NCI-H524 treated with DMSO at 0.1 percent for 48 hours (cell line): ENCODE measurements around the gene TPO.

Experiments used
- DNase-seq: peaks from one replicate; lab custom pipeline; 2025; lab: John Stamatoyannopoulos, UW

TPO gene

GRCh38 chr2:1521878-1522830, 108.9 kb downstream of the TPO start:
- DNase-seq: no peak

- DNase-seq: no peak
Observed at GRCh38 chr2:1527153-1527992, 114.1 kb downstream of the TPO start.

DNA sequence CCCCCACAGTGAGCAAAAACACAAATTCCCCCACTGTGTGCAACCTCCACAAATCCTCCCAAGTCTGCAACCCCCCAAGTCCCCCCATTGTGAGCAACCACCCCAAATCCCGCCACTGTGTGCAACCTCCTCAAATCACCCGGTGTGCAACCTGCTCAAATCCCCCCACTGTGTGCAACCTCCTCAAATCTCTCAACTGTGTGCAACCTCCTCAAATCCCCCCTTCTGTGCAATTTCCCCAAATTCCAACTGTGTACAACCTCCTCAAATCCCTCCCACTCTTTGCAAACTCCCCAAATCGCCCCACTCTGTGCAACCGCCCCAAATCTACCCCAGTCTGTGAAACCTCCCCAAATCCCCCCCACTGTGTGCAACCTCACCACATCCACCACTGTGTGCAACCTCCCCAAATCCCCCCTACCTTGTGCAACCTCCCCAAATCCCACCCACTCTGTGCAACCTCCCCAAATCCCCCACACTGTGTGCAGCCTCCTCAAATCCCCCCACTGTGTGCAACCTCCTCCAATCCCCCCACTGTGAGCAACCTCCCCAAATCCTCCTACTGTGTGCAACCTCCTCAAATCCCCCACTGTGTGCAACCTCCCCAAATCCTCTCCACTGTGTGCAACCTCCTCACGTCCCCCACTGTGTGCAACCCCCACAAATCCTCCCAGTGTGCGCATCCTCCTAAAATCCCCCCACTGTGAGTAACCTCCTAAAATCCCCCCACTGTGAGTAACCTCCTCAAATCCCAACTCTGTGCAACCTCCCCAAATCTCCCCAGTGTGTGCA, 115.2 kb downstream of the TPO start:
- DNase-seq: no peak

DNA sequence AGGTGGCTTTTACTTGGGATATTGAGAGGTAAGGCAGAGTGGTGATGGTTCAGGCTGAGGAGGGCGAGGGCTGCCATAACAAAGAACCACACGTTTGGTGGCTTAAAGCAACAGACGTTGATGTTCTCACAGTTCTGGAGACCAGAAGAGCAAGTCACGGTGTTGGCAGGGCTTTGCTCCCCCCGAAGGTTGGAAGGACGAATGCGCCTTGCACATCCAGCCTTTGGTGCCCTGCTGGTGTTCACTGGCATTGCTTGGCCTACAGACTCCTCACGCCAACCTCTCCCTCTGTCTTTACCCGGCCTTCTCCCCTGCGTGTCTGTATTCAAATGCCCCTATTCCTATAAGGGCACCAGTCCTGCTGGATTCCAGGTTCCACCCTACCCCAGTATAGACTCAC, 125.4 kb downstream of the TPO start:
- DNase-seq: no peak

GRCh38 chr2:1539441-1539840, 126.2 kb downstream of the TPO start:
- no peak for DNase-seq

GRCh38 chr2:1539973-1540372, 126.7 kb downstream of the TPO start:
- no peak for DNase-seq

GRCh38 chr2:1540481-1540880, 127.2 kb downstream of the TPO start:
- no peak for DNase-seq

DNA sequence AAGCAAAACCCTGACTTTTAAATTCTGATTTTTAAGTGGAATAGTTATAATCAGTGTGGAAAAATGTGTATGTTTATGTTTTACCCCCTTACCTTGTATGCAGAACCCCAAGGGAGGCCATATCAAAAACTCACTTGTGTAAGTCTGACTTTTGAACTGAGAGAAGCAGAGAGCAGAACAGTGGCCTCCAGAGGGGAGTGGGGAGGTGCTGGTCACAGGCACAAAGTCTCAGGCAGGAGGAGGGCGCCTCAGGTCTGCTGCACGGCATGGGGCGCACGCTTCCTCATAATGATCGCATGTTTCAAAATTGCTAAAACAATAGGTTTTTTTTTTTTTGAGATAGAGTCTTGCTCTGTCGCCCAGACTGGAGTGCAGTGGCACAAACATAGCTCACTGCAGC, 127.8 kb downstream of the TPO start:
- no peak for DNase-seq

DNA sequence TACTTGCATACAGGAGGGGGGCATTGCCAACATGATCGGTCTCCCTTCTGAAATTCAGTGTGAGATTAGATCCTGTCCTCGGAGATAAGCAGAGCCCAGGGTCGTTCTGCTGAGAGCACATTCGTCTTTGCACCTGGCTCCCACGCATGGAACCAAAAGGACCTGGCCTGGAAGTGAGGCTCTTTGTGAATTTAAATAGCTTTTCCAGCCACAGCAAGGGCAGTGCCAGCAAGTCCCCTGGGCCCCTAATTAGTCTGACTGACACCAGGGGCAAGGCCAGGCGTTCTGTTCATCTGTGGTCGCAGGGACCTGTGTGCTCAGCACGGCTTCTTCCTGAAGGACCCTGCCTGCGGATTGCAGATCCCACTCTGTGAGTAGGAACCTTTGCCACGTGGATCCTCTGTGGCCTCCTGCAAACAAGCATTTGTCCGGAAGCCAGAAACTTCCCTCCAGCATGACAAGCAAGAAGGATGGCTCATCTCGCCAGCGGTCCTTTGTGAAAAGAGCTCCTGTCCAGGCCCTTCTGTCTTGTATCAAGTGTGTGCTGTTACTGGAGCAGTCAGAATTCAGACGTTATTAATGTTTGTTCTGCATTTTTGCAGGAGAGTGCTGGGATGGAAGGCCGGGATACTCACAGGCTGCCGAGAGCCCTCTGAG, 128.7 kb downstream of the TPO start:
- no peak for DNase-seq

- DNase-seq: no peak
Observed at GRCh38 chr2:1542971-1543370, 129.7 kb downstream of the TPO start.

DNA sequence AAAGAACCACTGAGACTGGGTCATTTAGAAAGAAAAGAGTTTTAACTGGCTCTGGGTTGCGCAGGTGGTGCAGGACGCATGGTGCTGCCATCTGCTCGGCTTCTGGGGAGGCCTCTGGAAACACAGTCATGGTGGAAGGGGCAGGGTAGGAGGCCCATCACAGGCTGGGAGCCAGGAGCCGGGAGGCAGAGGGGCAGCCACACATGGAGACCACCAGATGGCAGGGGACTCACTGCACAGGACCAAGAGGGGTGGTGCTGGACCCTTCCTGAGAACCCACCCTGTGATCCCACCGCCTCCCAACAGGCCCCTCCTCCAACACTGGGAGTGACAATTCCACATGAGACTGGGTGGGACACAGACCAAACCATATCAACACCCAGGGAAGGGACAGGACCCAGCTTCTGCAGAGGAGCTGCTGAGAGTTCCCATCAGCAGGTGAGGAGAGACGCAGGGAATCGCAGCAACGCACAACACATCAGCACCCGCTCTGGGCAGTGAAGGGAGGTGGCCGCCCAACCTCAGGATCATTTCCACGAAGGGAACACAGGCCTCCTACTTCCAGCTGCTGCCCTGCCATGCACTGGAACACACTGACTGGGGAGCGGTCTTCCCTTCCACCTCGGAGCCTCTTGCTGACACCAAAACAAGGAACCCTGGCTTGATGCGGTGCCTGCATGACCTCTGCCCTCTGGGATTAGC, 130.7 kb downstream of the TPO start:
- no peak for DNase-seq

DNA sequence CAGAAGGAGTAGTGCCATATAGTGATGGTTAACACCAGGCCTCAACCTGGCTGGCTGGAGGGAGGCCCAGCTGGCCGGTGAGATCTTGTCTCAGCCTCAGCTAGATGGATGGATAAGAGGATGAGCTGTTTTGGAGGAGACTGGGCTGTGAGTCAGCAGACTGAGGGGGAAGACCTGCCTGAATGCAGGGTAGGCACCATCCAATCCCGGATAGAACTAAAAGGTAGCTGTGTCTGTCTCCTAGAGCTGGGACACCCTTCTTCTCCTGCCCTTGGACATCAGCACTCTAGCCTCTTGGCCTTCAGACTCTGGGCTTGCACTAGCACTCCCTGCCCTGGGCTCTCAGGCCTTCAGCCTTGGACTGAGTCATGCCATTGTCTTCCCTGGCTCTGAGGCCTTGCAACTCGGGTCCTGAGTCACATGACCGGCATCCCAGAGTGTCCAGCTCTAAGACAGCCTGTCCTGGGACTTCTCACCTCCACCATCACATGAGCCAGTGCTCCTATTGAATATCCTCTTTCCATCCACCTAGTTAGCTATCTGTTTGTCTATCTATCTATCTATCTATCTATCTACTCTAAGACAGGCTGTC, 131.3 kb downstream of the TPO start:
- no peak for DNase-seq

- no peak for DNase-seq
Observed at GRCh38 chr2:1546023-1546591, 132.8 kb downstream of the TPO start.

DNA sequence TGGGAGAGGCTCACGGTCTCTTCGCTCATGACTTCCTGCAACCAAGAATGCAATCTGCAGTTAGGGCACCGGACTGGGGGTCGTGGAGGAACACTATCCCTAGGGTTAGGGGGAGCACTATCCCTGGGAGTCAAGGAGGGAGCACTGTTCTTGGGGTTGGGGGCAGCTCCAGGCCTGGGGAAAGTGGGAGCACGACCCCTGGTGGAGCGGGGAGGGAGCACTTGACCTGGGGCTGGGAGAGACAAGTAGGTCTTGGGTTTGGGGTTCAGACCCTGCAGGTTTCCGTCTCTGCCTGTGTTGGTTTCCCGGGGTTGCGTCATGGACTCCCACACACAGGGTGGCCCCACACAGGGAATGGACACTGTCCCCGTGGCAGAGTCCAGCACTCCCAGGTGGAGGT, 133.6 kb downstream of the TPO start:
- DNase-seq: no peak

- DNase-seq: no peak
Observed at GRCh38 chr2:1548910-1549673, 135.8 kb downstream of the TPO start.

DNA sequence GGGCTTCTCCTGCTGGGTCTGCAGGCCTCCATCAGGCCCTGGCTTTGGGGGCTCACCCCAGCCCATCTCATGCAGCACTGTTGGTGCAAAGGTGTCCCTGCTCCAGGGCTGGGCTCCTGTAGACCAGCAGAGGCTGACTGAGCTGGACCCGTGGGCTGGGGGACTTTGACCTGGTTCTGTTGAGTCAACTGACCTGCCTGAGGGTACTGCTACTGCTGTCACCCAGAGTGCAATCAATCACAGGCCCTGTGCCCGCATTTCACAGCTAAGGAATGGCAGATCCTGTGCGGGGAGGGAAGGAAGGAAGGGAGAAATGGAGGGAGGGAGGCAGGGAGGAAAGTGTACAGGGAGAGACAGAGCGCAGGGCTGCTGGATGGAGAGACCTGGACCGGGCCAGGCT, 136.8 kb downstream of the TPO start:
- DNase-seq: no peak

DNA sequence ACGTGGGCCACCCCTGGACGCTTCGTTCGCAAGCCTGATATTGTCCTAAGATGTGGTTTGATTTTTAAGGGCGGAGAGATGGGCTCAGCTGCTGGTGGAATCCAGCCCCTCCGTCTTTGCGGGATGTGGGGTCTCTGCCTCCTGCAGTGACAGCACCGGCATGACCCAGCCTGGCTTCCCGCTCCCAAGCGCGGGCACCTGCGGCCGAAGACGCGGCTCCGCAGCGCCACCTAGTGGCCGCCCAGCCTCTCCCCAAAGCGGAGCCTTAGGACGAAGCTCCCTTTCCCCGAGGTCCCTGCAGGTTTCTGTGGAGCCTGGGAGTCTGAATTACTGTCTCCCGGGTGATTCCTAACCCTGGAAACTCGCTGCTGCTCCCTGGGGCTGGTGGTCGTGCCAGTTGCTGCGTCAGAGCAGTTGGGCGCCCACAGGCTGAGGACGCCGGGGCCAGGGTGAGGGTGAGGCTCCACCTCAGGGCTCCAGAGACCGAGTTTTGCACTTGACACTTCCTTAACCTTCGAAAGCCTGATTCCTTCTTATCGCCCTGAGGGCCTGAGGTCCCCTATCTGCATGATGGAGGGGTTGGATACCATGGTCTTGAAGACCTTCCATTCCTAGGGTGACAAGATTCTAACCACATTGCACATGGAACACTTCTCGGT, 137.5 kb downstream of the TPO start:
- DNase-seq: no peak

DNA sequence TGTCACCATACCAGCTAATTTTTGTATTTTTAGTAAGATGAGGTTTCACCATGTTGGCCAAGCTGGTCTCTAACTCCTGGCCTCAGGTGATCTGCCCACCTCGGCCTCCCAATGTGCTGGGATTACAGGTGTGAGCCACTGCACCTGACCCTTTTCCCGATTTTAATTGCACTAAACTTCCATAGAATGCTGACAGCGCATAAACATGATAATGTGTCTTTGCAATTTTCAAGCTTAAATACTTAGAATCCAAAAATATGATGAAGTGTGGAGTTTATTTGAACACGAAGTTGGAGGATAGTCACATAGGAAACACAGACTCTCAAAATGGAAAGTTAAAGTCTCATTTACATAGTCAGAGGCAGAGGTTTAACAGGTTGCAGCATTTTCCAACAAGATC, 138.6 kb downstream of the TPO start:
- DNase-seq: no peak

- DNase-seq: no peak
Observed at GRCh38 chr2:1552611-1553010, 139.3 kb downstream of the TPO start.
